Measurements from ENCODE around the gene USP33.
A peak's percentile ranks its signal among the peaks of the same experiment; 100 is the strongest.
"Not testable (repeated sequence)": the region's sequence is repeated elsewhere in the genome, so short reads cannot be mapped to it uniquely, and the experiment has no call there.

Gene USP33

DNA sequence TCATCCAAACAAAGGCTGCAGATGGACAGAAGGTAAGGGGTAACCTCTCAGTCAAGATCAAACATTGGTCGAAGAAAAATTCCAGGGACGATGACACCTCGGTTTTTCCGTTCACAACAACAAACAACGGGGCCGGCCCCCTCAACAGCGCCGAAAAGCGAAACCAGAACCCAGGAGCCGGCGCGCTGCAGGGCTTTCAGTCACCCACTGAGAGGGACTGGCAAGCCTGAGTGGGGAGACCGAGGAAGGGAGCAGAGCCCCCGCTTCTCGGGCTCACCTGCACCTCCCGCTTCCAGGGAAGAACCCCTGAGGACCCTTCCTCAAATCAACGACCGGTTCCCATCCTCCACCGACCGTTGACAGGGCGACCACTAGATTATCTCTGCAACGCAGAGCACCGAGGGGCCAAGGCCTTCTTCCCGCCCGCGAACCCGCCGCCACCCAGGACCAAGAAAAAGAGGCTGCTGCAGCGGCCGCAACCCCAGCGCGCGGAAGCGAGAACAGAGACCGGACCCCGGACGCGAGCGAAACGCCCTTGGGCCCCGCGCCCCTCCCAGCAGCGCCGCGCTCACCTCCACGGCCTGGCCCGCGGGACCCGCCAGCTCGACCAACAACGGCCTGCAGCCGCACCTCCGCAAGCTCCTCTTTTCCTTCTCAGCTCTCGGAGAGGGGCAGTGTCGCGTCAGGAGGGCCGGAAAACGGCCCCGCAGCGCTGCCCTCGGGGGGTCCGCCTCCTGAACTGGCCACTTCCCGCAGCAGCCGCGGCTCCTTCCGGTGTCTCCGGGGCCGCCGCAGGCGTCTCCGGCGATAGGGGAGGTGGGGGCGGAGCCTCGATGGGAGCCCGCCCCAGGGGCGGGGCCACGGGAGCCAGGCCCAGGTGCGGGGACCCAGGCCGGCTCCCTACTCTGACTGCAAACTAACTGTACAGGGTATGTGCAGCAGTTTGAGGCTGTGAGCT lies at the start of gene USP33:
TSS of gene USP33 (minus strand) at position 782 of the 958 bp plus-strand sequence. CDS start 18,155 bp downstream, outside the sequence.
- peak; percentile 85 for DNase-seq (ENCODE audit: low read depth, low spot score)

GRCh38 chr1:77803371-77803770 lies 43.7 kb upstream of the USP33 start:
- no peak for DNase-seq (ENCODE audit: low read depth, low spot score)

GRCh38 chr1:77802026-77802425 lies 42.4 kb upstream of the USP33 start:
- DNase-seq (ENCODE audit: low read depth, low spot score) = no peak

DNA sequence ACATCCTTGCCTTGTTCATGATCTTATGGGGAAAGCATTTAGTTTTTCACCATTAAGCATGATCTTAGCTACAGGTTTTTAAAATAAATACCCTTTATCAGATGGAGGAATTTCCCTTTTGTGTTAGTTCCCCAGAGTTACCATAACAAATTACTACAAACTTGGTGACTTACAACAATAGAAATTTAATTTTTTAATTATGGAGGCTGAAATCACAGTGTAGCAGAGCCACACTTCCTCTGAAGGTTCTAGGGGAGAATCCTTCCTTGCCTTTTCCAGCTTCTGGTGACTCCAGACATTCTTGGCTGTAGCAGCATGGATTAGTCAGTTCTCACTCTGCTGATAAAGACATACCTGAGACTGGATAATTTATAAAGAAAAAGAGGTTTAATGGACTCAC lies 38.3 kb upstream of the USP33 start:
- DNase-seq (ENCODE audit: low read depth, low spot score) = no peak

DNA sequence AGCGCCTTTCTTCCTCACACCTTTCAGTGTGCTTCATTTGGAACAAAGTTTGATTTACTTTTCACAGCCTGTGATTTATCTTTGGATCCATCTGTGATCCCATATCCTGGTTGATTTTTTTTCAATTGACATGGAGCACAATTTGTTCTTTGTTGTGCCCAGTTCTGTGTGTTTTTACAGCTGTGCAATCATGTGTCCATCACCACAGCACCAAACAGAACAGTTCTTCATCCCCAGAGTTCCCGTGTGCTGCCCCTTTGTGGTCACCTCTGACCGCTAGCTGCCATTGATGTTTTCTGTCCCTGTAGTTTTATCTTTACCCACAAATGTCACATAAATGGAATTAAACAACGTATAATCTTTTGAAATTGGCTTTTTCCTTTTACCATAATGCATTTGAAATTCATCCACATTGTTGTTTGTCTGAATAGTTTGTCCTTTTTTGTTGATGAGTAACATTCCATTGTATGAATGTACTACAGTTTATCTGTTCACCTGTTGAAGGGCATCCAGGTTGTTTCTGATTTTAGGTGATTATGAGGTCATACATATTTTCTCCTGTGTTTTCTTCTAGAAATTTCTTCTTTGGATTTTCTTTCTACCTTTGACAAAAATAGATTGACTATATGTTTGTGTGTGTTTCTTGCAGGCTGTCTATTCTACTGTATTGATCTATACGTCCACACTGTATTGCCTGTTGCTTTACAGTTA lies 37.2 kb upstream of the USP33 start:
- DNase-seq (ENCODE audit: low read depth, low spot score) = no peak

GRCh38 chr1:77794550-77794949 lies 34.9 kb upstream of the USP33 start:
- DNase-seq (ENCODE audit: low read depth, low spot score) = no peak

- not testable (repeated sequence) for DNase-seq (ENCODE audit: low read depth, low spot score)
Observed at GRCh38 chr1:77786093-77786741, 26.6 kb upstream of the USP33 start.

GRCh38 chr1:77783141-77783540 lies 23.5 kb upstream of the USP33 start:
- DNase-seq (ENCODE audit: low read depth, low spot score) = no peak

DNA sequence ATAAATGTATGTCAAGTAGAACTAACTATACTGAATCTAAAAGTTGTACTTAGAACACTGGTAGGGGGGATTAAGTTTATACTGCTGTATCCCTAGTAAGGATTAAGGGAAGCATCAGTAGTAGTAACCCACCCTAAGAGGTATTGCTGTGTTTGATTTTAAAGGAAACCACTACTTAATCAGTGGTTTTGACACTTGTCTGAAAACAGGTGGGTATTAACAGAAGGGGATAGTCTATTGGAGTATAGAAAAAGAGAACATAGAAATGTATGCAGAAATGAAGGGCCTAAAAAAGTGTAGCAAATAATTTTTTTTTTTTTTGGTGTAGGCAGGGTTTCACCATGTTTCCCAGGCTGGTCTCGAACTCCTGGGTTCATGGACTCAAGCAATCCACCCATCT lies 22.0 kb upstream of the USP33 start:
- no peak for DNase-seq (ENCODE audit: low read depth, low spot score)

- DNase-seq (ENCODE audit: low read depth, low spot score) = peak; percentile 59
Observed at GRCh38 chr1:77779529-77780281, 20.1 kb upstream of the USP33 start, which contains the start of gene MIGA1. TSS of gene MIGA1 (plus strand) at chr1:77779649. CDS start at chr1:77783253, 3,604 bp downstream.

- DNase-seq (ENCODE audit: low read depth, low spot score) = no peak
Observed at GRCh38 chr1:77776007-77776700, 16.5 kb upstream of the USP33 start.

DNA sequence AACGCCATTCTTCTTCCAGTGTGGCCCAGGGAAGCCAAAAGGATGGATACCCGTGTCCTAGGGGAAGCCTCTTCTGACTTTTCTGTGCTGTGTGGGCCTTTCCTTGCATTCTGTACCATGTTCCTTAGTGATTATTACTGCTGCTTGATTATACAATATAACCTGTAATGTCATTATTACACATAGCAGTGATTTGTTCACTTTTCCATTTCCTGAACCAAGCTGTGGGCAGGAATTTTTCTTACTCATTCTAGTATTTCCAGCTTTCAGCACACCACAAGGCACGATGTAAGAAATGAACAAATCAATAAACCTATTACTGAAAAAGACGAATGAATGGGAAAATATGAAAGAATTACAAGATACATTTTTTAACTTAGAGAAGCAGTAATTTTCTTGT lies 8.4 kb upstream of the USP33 start:
- no peak for DNase-seq (ENCODE audit: low read depth, low spot score)

GRCh38 chr1:77762072-77762476 lies 2.4 kb upstream of the USP33 start:
- no peak for DNase-seq (ENCODE audit: low read depth, low spot score)

DNA sequence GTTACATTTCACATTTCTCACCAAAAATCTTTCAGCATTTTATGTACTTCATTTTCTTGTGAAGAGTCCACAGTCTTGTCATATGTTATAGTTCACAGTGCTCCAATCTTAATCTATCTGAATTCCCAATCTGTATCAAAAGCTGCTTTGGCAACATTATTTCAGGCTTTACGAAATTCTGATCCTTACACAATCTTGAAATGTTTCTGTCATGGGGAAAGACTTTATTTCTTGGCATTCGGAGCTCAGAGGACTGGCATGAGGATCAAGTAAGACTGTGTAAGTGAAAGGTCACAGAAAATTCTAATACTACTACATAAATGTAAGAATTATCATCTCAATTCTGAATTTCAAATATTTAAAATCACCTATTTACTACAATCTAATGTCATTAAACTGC lies 2.0 kb downstream of the USP33 start:
- no peak for DNase-seq (ENCODE audit: low read depth, low spot score)

GRCh38 chr1:77757066-77757584 lies 2.5 kb downstream of the USP33 start:
- no peak for DNase-seq (ENCODE audit: low read depth, low spot score)

DNA sequence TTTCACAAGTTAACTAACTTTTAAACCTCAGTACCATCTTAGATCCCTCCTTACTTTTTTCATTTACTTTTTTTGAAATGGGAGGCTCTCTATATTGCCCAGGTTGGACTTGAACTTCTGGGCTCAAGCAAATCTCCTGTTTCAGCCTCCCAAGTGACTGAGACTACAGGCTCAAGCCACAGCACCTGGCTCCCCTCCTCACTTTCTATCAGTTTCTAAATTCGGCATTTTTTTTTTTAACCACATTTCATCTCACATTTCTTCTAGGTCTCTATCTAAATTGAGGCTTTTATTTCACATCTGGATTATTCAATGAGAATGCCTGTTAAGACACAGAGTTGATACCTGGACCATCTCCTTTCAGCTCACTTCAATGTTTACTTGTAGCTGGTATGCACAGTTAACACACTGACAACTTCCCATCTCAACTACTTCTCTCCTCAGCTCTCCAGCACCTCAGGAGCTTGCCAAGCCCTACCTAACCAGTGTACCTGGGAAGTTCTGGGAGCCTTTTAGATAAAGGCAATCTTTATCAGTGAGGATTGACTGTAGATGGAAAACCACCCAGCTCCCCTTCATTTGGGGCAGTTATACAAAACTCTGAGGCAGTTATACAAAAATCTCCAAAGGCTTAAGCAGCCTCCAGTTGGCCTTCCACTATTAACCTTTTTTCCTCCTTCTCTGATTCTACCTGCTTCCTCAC lies 3.4 kb downstream of the USP33 start:
- no peak for DNase-seq (ENCODE audit: low read depth, low spot score)

DNA sequence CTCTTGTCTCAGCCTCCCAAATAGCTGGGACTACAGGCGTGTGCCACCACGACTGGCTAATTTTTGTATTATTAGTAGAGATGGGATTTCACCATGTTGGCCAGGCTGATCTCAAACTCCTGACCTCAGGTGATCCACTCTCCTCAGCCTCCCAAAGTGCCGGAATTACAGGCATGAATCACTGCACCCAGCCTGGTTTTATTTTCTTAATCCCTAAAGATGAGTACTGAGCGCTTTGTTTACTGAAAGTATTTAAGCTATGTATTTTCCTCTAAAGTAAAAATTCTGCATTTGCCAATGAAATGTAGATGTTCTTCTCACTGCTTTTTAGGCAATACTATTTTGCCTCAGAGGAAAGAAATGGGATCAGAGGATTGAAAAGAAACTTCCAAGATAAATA lies 10.2 kb downstream of the USP33 start:
- not testable (repeated sequence) for DNase-seq (ENCODE audit: low read depth, low spot score)

GRCh38 chr1:77744576-77744975 lies 15.1 kb downstream of the USP33 start:
- DNase-seq (ENCODE audit: low read depth, low spot score) = no peak

DNA sequence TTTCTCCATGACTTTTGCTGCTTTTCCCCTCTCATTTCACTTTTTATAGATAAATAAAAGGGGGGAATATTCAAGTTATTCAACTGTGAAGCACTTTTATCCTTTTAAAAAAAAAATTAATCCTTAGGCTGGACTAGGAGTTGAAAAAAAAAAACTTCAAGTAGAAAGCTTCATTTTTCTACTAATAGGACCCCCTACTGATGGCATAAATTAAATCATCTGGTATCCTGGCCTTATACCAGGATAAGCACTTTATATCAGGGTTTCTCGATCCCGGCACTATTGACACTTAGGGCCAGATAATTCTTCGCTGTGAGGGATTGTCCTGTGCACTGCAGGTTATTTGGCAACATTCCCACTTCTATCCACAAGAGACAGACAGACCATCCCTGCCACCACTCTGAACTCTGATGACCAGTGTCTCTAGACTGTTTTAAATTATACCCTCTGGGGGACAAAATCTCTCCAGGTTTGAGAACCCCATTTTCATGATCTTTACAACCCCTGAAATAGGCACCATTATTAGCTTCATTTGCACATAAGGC lies 17.6 kb downstream of the USP33 start:
- DNase-seq (ENCODE audit: low read depth, low spot score) = no peak

GRCh38 chr1:77741316-77741715 lies 18.3 kb downstream of the USP33 start:
- DNase-seq (ENCODE audit: low read depth, low spot score) = no peak
